ENCODE results near the gene SUPV3L1. TPM values are rescaled to one million over a fixed set of nuclear protein-coding genes. Genes with fewer than 3 reads are reported as not detected.

The SUPV3L1 gene
- polyA plus RNA-seq, 4 donors: 30.4 to 46.5 (median 36.1) TPM

Other genes starting within 250 kb of the SUPV3L1 start
- gene DDX21, start 224.1 kb upstream of the SUPV3L1 start, polyA plus RNA-seq: 10 to 100 TPM; 14.1 to 42.9 (median 28.5) TPM
- 10 to 100 TPM; 10.3 to 19.1 (median 13.3) TPM for gene KIFBP, start 191.4 kb upstream of the SUPV3L1 start, polyA plus RNA-seq
- gene SRGN, start 92.1 kb upstream of the SUPV3L1 start, polyA plus RNA-seq: 100 to 1,000 TPM in 1 of 4 donors, 10 to 100 TPM in 2, 1 to 10 TPM in 1; 8.1 to 155 (median 28.1) TPM
- 10 to 100 TPM; 34.0 to 58.2 (median 35.1) TPM for gene VPS26A, start 56.1 kb upstream of the SUPV3L1 start, polyA plus RNA-seq
- gene HKDC1, start 40.1 kb downstream of the SUPV3L1 start, polyA plus RNA-seq: 100 to 1,000 TPM in 1 of 4 donors, 10 to 100 TPM in 3; 45.7 to 119 (median 64.7) TPM
- 10 to 100 TPM in 1 of 4 donors, 1 to 10 TPM in 3; 3.8 to 21.8 (median 9.1) TPM for gene HK1, start 98.3 kb downstream of the SUPV3L1 start, polyA plus RNA-seq
- gene TACR2, start 236.7 kb downstream of the SUPV3L1 start, polyA plus RNA-seq: 1 to 10 TPM in 1 of 4 donors, under 1 TPM in 2, not detected in 1; 0.81 to 4.0 (median 0.86) TPM

All from small intestine (tissue), 4 donors.